DMS79 treated with DMSO at 0.1 percent for 48 hours (cell line): ENCODE data around the gene RAD23A.

Experiments used
- DNase-seq: peaks from one replicate; lab custom pipeline; 2025; lab: John Stamatoyannopoulos, UW

Gene RAD23A

DNA sequence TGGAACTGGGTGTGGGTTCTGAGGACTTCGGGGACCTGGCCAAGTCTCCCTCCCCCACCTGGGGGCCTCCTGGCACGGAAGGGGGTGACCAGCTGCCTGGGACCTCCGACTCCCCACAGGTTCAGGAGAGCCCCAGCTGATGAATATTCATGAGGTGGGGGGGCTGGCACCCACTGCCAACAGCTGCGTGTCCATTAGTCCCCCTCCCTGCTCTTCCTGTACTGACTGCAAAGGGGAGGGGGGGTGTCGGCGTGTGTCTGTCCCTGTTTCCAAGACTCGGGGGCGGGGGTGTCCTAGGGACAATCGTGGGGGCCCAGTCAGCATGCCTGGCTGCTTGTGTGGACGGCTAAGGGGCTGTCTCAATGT is 39.0 kb downstream of the RAD23A start:
- DNase-seq, result peak; percentile 40

DNA sequence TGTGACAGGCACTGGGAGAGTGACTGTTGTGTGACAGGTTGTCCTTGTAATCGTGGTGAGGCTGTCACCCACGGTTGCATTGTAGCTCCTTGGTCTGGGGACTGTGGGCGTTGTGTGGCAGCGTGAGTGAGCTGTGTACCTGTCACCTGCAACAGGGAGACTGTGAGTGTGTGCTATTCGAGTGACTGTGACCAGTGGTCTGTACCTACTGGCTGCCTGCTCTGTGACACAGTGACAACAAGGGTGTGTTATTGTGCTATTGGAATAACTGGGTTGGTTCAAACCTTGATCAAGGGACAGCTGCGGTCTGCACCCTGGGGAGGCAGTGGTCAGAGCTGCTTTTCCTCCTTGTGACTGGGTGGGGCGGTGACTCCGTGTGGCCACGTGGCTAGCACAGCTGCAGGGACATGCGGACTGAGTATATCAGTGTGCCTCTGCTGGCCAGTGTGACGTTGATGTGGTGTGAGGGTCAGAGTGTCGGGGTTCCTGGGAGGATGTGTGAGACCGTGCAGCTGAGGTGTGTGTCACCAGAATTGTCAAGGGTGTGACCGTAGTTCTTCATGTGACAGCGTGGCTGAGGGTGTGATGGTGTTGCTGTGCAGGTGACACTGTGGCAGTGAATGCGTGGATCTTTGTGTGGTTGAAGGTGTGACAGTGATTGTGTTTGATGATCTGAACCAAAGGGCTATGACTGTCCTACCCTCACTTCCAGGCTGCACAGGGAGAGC is 39.6 kb downstream of the RAD23A start:
- DNase-seq, result peak; percentile 54

DNA sequence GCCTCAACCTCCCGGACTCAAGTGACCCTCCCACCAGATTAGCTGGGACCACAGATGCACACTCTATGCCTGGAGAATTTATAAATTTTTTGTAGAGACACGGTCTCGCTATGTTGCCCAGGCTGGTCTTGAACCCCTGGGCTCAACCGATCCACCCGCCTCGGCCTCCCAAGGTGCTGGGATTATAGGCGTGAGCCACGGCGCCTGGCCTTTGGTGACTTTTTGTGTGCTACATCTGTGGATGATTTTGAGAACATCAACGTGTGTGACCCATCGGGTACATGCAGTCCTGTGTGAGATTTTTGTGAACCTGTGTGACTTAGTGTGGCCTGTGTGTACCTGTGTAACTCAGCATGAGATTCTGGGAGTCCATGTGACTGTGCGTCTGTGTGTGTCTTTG is 41.1 kb downstream of the RAD23A start:
- DNase-seq, result no peak

DNA sequence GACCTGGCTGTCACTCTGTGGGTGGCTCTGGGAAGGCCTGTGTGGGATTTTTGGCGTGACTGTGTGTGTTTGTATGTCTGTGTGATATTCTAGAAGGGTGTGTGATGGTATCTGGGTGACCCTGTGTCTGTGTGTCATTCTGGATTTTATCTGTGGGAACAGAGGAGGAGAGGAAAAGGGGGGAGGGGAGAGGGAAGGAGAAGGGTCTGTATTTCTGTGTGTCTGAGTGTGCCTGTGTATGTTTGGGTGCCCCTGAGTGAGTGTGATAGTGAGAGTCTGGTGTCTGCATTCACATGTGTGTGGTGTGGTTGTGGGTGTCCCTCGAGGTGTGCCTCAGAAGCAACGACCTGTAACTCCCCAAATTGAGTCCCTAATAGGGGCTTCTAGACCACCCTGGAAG is 41.5 kb downstream of the RAD23A start:
- no peak for DNase-seq

DNA sequence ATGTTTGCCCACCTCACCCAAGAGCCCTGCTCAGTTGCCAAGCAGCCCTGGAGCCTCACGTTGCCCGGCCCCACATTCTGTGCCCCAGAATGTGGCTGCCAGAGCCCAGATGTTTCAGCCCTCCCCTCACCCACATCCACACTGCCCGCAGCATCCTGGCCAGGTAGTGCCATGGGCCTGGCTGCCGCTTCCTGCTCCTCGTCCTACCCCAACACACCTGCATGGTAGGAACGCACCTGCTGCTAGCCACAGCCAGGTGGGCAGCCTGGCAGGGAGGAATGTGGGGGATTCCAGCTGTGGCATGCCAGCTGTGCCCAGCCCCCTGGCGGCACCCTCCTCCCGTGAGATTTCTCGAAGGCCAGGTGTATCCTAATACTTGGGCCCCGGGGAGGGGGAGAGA is 42.1 kb downstream of the RAD23A start:
- DNase-seq, result peak; percentile 61

DNA sequence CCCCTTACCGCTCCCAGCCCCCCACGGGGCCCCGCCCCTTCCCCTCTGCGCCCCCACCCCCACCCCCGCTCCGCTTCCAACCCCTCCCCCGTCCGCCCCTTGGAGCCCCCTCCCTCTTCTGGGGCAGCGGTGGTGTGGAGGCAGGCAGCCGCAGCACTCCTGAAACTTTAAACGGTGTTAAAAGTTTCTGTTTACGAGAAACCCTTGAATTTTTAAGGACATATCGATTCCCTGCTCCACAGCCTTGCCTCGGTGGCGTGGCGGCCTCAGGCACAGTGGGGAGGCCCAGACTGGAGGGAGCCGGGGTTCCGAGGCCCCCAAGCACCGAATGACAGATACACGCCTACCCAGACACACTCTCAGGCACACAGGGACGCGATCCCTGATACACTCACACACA is 44.8 kb downstream of the RAD23A start:
- no peak for DNase-seq

DNA sequence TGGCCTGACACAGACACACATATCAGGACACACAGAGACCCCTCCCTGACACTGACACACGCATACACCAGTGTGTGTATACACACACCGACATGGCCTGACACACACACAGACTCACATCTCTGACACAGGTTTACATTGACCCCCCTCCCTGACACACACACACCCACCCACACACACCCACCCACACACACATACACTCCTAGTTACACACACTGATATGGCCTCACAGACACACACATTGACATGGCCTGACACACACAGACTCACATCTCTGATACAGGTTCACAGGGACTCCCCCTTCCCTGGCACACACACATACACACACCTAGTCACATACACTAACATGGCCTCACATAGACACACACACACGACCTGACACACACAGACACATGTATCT is 45.2 kb downstream of the RAD23A start:
- DNase-seq, result no peak

DNA sequence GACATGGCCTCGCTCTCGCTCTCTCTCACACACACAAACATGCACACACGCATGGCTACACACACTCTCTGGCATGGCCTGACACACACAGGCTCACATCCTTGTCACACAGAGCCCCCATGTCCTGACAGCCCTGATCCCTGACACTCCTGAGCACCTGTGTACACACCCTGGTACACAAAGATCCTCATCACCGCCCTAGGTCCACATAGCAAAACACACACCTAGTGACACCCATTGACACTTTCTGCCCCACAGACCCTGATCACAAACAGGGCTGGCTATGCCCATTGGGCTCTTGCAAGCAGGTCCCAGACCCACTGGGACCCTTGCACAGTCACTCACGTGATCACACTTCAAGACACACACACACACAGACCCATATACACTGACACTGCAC is 45.6 kb downstream of the RAD23A start:
- no peak for DNase-seq

DNA sequence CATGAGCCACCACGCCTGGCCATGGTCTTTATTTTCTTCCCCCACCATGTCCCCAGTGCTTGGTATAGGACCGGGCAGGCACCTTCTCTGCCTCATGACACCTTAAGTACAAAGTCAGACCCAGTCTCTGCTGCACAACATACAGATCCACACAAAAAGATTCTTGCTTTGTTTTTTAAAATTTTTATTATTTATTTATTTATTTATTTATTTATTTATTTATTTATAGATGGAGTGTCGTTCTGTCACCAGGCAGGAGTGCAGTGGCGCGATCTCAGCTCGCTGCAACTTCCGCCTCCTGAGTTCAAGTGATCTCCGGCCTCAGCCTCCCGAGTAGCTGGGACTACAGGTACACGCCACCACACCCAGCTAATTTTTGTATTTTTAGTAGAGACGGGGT is 47.1 kb downstream of the RAD23A start:
- no peak for DNase-seq

DNA sequence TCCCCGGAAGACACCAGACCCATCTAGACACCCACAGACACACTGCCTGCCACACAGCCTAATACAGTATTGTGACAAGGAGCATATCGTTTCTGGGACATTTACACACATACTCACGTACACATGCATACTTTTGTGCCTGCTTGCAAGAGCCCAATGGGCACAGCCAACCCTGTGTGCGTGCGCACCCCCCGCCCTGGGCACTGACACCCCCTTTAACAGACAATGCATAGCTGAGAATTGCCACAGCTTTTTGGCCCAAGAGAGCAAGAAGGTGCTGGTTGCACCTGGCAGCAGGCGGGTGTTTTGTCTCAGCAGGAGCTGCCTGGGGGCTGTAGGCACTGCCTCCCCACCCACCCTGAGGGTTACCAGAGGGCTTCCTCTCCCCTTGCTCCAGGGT is 47.9 kb downstream of the RAD23A start:
- DNase-seq, result no peak

DNA sequence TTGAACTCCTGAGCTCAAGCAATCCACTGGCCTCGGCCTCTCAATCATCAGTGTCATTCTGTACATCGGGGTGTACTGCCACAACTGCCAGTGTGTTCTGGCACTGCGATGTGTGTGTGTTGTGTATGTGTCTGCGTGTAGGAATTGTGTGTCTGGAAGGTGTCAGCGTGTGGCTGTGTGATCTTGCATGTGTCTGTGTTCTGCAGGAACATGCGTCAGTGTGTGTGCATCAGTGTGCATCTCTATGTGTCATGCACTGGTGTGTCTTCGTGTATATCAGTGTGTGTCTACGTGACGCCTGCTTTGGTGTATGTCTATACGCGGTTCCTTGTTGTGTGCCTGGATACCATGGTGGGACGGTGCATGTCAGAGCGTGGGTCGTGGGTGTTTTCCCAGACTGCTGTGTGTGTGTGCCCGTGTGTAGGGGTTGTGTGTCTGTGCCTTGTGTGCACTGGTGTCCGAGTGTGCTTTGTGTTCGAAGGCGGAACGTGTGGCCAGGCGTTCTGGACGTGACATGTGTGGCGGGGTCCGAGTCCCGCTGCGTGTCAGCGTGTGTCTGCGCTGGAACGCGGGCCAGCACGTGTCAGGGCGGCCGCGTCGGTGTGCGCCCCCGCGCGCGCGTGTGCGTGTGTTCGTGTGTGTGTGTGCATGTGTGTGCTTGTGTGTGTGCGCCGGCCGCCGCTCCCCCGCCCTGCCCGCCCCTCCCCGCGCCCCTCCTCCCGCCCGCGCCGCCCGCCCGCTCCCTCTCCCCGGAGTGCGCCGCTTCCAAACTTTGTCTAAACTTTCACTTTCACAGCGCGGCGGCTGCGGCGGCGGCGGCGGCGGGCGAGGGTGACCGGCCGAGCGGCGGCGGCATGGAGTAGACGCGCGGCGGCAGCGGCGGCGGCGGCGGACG is 49.3 kb downstream of the RAD23A start, which contains the start of gene NFIX:
NFIX (plus strand) TSS at position 775 of the 895 bp plus-strand sequence. CDS start 363 bp downstream, outside the sequence.
- peak; percentile 33 for DNase-seq

DNA sequence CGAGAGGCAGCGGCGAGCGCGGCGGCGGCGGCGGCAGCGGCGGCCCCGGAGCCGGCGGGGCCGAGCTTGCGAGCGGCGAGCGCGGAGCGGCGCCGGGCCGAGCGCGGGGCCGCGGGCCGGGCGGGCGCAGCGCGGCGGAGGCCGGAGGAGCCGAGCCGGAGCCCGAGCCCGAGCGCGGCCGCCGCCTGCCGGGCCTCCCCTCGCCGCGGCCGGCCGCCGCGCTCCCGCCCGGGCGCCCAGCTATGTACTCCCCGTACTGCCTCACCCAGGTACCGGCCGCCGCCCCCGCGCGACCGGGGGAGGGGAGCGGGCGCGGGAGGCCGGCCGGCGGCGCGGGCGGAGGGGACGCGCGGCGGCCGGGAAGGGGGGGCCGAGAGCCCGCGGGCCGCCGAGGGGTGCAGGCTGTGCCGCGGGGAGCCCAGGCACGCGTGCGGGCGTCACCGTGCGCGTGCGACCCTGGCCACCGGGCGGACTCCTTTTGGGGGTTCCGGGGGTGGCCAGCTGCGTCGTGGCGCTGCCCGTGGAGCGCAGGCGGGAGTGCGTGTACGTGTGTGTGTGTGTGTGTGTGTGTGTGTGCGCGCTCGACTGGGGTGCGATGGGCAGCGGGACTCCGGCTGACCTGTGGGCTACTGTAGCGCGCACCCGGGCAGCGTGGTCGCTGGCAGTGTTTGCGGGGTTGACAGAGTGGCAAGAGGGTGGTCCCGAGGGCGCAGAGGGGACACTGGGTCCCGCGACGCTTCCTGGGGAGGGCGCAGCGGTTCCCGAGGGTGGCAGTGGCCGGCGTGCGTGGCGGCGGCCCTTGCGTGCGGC is 50.1 kb downstream of the RAD23A start:
- no peak for DNase-seq

DNA sequence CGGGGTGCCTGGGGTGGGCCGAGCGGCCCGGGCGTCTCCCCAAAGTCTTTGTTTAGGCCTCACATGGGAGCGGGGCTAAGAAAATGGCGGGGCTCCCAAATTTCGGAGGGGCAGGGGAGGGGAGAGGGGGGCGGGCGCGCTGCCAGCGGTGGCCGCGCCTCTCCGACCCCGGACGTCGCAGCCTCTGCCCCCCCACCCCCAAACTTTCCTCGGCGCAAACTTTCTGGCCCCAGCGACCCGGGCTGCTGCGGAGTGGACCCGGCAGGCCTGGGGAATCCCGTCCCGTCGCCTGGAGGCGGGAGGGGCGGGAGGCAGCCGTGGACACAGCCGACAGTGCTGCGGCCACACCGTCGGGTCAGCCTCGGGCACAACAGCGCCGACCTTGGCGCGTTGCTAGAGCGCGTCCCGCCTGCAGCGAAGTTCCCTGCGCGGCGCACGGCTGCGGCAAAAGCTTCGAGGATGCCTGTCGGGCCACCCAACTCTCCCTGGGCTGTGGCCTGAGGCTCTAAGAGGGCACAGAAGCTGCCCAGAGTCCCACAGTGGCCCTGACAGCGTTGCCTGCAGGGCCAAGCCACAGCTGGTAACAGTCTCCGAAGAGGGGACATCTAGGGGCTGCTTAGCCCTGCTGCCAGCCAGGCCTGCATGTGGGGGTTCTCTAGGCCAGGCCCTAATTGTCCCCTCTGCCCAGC is 50.9 kb downstream of the RAD23A start:
- no peak for DNase-seq

DNA sequence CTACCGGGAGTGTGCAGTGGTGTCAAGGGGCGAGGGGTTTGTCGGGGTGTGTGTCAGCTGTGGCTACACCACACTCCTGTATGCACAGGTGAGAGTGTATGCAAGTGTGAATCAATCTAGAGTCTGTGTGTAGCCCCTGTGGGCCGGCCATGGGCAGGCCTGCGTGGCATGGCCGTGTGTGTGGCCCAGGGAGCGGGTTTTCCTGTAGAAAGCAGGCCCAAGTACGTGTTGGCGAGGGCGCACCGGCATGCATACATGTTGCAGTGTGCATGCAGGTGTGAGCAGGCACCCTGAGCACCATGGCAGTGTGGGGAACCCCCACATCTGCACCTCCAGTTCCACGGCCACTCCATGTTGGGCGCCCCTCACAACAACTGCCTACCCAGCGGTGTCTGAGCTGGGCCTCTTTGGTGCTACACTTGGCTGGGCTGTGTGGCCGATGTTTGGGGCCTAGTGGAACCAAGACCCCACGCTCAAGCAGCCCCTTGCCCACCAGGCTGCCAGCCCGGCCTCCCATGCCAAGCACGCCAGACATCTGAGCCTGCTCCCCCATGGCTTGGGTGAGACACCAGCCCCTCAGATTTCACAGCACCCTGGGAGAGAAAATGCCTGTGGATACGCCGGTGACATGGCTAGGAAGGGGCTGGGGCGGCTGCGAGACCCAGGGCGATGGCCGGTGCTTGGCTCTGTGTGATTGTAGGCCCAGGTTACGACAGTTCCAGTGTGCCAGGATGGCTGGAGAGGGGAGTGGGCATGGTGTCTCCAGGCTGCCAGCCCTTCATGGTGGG is 51.7 kb downstream of the RAD23A start:
- no peak for DNase-seq

DNA sequence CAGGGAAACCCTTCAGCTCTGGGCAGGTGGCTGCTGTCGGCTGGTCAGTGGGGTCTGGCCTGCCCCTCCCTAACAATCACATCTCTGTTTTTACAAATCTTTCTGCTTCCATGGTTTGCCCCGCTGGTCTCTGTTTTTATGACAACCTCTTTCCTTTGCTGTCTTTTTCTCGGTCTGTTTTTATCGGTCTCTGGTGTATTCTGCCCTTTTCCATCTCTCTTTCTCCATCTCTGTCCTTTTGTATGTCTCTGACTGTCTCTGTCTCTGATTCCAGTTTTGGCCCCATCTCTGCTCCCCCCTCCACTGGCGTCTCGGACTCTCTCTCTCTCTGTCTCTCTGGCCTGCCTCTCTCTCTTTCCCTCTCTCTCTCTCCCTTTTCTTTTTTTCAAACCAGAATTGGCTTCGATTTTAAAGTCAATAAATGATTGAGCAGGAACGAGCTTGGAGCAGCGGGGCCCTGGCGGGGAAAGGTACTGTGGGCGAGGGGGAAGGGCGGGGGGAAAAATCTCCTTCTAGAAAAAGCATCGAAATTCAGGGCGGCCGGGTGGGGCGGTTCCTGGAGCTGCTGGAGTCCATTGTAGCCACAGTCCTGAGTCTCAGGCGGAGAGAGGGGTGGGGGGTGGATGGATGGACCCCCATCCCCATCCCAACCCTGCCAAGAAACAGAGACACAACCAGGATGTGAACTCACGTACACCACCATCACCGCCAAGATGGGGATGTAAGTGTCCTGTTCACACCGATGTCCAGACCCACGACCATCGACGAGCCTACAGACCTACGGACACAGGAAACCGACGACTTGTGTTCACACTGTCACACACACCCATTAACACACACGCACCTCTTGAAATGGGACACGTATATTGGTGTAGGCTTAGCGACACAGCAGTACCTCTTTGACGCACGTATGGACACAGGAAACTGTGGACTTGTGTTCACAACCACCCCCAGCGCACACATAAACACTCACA is 52.6 kb downstream of the RAD23A start:
- DNase-seq, result no peak

DNA sequence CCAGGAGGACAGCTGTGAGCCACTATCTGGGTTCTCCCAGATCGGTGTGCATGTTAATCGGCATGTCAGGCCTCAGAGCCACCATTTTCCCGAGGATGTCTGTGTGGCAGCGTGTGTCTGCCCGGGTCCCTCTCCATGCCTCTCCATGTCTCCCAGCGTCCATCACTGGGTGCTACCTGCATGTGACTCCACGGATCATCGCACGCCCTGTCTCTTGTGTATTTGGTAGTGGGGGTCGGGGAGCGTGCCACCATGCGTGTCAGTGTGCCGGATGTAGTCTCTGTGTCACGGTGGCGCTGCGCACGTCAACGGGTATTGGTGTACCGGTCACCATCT is 55.5 kb downstream of the RAD23A start:
- DNase-seq, result no peak

DNA sequence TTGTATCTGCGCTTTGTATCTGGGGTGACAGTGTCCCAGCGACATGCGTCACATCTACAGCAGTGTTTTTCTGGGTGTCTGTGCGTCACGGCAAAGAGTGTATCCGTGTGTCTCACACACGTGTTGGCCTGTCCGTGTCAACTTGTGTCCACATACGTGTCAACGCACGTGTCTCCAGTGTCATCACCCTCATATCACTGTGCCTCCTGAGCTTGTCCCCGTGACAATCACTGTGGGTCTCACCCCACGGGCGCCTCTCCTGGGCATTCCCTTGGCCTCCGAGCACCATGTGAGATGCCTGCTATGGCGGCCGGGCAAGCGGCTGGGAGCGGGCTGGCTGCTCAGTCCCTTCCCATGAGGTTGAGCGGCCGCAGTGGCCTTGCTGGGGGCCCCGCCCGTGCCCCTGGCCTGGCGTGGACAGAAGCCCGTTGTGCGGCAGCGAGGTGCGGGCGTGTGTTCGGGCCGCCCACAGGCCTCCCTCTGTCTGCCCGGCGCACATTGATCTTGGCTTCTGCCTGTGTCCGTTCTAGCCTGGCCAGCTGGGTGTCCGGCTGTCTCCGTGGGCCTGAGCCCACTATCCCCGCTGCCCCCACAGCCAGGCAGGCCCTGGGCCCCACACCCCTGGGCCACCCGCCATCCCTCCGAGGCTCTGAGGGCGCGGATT is 56.0 kb downstream of the RAD23A start:
- DNase-seq, result no peak

DNA sequence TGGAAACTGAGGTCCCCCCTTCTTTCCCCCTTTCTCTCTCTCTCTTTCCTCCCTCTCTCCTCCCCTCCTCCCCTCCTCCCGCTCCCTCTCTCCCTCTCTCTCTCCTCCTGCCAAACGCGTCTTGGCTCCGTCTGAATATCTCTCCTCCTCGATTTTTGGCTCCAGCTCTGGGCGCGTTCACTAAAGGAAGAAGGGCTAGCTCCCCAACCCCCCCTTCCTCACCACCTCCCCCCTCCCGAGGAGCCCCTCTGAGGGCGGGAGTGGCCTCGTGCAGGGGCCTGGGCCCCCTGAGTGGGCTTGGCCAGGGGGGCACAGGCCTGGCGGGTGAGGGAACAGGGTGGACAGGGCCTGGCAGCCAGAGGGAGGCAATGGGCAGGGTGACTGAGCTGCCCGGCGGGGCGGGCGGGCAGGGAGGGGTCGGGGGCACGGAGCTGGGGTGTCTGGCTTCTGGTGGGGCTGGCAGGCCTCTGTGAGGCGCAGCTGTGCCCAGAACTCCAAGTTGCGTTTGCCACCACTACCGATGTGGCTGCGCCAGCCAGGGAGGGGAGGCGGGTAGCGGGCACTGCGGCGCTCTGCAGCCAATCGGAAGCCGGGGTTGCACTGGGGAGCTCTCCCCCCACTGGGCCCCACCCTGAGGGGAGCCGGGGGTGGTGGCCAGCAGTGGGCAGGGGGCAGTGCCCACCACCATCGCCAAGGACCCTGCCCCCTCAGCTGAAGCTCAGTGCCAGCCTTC is 56.7 kb downstream of the RAD23A start:
- no peak for DNase-seq

DNA sequence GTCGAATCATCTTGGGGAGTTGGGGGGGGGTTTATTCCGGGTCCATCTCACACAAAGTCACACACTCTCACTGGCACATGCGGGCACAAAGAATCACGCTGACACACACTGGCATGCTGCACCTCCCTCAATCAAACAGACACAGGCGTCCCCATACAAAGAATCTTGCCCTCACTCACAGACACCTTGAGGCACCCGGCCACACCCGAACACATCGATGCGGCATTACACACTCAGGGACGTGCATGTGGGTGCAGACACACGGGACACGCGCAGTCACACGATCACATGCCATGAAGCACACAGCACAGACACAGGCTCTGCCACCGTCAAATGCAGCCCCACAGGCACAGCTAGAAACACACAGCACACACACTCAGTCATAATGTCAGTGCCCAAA is 57.4 kb downstream of the RAD23A start:
- DNase-seq, result no peak
